Activated naive CD4-positive, alpha-beta T cell treated with anti-CD3 and anti-CD28 coated beads, Interleukin-2, amount 50 U/mL, for 72 hours (primary cell): Measurements from ENCODE around the gene TSKU. TPM values are rescaled to one million over a fixed set of nuclear protein-coding genes. Genes with fewer than 3 reads are reported as not detected.

ENCODE experiments used
- ATAC-seq, 2 donors: fragments of 150-1000 bp; cut with Tn5 transposase; 2 replicates each; pipeline ENCODE4 v1.10.0; 2021; ENCODE audit warnings: mild to moderate bottlenecking in 2 of 2, moderate library complexity in 2 of 2
- DNase-seq, 2 donors: peaks; one replicate each; pipeline ENCODE4 v3.0.0; 2021 to 2022; ENCODE audit warnings: low spot score in 2 of 2
- H3K27ac Mint-ChIP-seq, 2 donors: one replicate each; pipeline ENCODE4 v1.8.0; 2022; ENCODE audit warnings: mild to moderate bottlenecking in 2 of 2, mixed read lengths in 2 of 2
- H3K36me3 Mint-ChIP-seq, 2 donors: one replicate each; pipeline ENCODE4 v1.8.0; 2022; ENCODE audit warnings: mixed read lengths in 2 of 2
- H3K9me3 Mint-ChIP-seq, 2 donors: one replicate each; pipeline ENCODE4 v1.8.0; 2022; ENCODE audit warnings: mixed read lengths in 2 of 2
- total RNA-seq, 2 donors: library from RNA; stranded (reverse); gene quantifications; one replicate each; pipeline ENCODE4 v1.2.3, GENCODE V29; 2022

Gene TSKU
- total RNA-seq, 2 donors from 2014 or later: 17.3 TPM; not detected in 1

DNA sequence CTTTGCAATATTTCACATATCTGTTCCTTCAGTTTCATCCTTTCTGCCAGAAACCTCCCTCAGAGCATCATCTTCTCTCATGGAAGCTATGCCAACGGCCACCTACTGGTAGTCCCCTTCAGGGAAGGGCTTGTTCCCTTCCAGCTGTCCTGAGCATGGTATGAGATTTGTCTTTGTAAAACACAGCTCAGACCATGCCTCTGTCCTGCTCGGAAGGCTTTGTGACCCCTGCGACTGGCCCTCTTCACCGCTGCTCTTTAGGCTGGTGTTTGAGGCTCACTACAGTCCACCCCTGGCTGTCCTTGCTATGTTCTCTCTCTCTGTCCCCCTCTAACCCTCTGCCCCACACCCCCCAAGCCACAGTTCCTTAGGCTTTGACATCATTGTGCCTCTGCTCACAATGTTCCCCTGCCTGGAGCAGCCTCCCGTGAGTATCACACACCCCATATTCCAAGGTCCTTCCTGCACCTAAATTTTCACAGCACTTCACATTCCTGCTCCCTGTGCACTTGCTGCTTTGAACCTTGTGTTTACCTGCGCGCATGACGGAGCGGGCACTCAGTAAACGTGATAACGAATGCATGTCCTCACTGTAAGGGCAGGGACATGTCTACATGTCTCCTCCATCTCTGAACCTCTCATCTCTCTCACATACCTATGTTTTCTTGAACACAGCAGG is 53.6 kb downstream of the TSKU start:
- no peaks in the 10 kb centered on the region for H3K9me3 Mint-ChIP-seq
- no peaks in the 10 kb centered on the region for H3K36me3 Mint-ChIP-seq
- DNase-seq (no peak), ATAC-seq (no peak)
- H3K27ac Mint-ChIP-seq: no peak overlapping the region

DNA sequence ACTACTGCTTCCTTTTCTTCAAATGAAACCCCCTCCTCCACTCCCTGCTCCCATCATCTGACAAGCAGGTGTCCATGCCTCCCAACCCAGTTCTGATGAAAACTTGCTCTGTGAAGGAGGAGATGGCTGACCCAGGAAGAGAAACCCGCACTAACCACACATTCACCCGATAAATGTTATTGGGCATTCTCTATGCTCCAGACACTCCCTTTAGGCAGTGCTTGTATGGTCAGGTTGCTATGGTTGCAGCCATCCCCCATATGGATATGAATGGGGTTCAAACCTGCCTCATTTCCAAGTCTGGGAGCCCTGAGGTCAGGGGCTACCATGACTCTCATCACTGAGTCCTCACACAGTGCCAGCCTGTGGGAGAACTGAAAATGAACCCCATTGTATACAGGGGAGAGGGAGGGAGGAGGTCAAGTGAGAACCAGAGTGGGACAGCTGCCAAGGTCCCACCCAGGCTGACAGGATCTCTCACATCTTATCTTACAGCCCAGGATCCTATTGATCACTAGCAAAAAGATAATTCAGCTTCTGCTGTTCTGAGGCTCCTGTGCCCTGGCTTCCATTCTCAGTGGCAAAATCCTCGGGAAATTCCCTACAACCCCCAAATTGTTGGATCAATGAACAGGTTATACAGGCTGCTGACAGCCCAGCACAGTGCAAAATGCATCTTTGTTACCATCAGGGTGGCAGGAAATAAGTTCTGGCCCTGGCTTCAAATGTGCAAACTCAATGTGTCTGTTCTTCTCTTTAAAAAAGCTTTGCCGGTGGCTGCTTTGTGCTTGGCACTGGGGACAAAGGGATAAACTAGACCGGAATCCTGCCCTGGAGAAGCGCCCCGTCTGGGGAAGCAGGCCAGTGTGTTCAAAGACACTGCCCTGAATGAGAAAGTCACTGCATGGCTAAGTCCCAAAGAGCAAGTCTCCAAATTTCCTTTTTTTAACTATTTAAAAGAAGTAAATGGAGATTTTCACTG is 54.8 kb downstream of the TSKU start:
- no peaks in the 10 kb centered on the region for H3K36me3 Mint-ChIP-seq
- no peak for ATAC-seq
- no peak for DNase-seq
- H3K9me3 Mint-ChIP-seq: no peaks in the 10 kb centered on the region
- no peak overlapping the region for H3K27ac Mint-ChIP-seq

DNA sequence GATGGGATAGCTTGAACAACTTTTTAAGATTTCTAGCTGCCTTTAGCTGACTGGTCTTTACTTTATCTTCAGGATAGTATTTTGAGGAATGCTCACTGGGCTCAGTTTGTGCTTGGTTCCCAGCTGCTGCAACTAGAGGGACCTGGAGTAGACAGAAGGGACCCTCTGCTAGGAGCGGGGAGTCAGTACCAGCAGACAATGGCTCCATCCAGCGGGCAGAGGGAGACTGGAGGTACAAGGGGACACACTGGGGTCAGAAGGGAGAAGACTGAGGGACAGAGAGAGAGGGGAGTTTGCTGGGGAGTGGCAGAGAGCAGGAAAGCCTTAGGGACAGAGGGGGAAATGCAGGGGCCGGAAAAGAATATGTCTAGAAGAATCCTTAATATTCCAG is 55.5 kb downstream of the TSKU start:
- Mint-ChIP-seq H3K36me3 (no peaks in the 10 kb centered on the region), H3K27ac (no peak overlapping the region), H3K9me3 (no peaks in the 10 kb centered on the region)
- no peak for DNase-seq
- ATAC-seq: no peak

DNA sequence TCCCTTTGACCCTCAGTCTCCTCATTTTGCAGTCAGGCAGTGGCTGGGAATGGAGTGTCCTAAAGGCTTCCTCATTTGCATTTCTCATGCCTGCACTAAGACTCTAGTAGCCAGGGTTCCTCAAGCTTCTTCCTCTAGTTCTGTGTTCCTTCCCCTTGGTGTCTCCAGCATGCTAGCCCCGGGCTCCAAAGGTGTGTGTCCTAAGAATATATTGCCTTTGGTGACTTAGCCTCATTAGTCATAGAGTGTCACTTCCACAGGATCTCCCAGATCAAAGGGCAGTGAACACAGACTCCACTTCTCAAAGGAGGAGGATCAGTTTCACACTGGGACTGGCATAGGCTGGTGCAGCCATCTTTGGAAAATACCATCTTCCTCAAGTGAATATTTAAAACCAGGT is 56.2 kb downstream of the TSKU start:
- peaks cover 2% of the 10 kb centered on the region in 2 donors for H3K9me3 Mint-ChIP-seq
- peaks cover 0 to 2% of the 10 kb centered on the region in 2 donors for H3K36me3 Mint-ChIP-seq
- ATAC-seq (no peak), DNase-seq (no peak)
- no peak overlapping the region for H3K27ac Mint-ChIP-seq

DNA sequence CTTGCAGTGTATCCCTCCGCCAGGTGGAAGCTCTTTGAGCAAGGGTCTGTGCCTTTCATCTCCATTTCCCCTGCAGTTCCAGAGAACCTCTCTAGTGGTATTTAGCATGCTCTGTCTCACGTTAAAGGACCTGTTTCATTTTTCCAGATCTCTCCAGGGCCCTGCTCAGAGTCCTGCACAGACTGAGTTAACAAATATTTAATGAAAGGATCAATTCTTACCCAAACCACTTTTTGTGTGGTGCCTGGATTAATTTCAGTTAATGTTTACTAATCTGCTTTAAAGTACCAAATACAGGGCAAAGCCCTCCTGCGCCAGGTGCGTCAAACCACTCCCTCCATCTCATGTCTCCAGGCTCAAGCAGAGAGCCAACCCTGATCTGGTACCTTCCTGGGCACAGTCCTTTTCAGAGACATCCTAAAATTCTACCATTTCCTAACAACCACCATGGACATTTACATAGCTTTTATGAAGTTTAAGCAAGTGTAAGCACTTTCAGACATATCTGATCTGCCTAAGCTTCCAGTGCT is 58.8 kb downstream of the TSKU start:
- Mint-ChIP-seq H3K27ac (no peak overlapping the region), H3K9me3 (peaks cover 4 to 6% of the 10 kb centered on the region in 2 donors), H3K36me3 (peaks cover 0 to 4% of the 10 kb centered on the region in 2 donors)
- no peak for ATAC-seq
- no peak for DNase-seq

DNA sequence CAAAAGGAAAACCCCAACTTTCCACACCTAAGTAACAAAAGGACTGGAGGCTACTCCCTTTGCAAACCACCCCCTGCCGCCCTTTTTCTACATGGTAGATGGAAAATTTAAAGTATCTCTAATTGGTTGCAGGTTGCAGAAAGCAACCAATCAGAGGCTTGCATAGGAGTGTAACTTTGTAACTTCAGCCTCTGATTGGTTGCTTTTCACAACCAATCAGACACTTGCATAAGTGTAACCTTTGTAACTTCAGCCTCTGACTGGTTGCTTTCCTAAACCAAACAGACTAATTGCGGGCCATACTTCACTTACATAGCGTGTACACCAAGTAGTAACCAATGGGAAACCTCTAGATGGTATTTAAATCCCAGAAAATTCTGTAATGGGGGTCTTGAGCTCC is 60.8 kb downstream of the TSKU start:
- Mint-ChIP-seq H3K27ac (no peak overlapping the region), H3K9me3 (peaks cover 4 to 6% of the 10 kb centered on the region in 2 donors), H3K36me3 (peaks cover 0 to 4% of the 10 kb centered on the region in 2 donors)
- DNase-seq (no peak), ATAC-seq (no peak)

DNA sequence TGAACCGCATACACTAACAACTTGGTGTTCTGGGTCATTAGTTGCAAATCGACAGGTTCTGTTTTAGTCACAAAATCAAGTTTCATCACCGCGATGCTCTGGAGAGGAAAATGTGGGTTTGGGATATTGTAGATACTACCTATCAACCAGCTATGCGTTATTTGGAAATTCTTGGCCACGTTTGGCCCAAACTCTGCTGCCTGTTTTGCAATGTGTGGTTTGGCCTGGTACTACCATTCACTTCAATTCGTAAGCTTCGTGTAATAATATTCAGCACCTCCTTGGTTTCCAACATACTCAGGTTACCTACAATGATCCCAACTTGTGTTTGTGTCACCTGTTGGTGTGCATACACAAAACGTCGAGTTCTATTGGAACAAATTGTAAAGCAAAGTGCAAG is 61.4 kb downstream of the TSKU start:
- peaks cover 4 to 6% of the 10 kb centered on the region in 2 donors for H3K9me3 Mint-ChIP-seq
- no peak for ATAC-seq
- no peak overlapping the region for H3K27ac Mint-ChIP-seq
- no peak for DNase-seq
- peaks cover 0 to 4% of the 10 kb centered on the region in 2 donors for H3K36me3 Mint-ChIP-seq

DNA sequence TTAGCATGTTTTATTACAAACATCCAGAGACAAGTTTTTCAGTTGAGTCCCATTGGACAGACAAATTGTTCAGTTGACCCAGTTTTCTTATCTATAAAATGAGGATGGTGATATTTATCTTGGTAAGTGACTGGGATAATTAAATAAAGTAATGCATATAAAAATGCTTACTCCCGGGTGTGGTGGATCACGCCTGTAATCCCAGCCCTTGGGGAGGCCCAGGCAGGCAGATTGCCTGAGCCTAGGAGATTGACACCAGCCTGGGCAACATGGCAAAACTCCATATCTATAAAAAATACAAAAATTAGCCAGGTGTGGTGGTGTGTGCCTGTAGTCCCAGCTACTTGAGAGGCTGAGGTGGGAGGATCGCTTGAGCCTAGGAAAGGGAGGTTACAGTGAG is 61.9 kb downstream of the TSKU start:
- H3K27ac Mint-ChIP-seq: no peak overlapping the region
- peaks cover 0 to 4% of the 10 kb centered on the region in 2 donors for H3K36me3 Mint-ChIP-seq
- no peak for ATAC-seq
- H3K9me3 Mint-ChIP-seq: peaks cover 4 to 6% of the 10 kb centered on the region in 2 donors
- no peak for DNase-seq

DNA sequence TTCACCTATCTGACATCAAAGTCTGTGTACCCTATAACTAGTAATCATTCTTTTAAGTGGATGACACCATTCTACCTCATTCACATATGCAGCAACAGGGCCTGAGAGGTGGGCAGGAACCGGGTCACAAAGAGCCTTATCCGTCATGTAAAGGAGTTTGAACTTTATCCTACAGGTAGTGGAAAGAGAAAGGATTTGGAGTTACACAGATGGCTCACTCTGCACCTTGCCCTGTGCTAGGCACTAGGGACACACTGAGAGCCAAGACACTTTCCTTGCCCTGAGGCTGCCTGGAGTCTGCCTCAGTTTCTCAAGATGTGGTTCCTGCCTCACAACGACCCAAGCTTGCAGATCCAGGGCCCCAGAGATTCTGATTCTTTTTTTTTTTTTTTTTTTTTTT is 63.3 kb downstream of the TSKU start:
- Mint-ChIP-seq H3K36me3 (peaks cover 0 to 4% of the 10 kb centered on the region in 2 donors), H3K9me3 (peaks cover 4 to 6% of the 10 kb centered on the region in 2 donors), H3K27ac (no peak overlapping the region)
- DNase-seq (no peak), ATAC-seq (no peak)

Other genes with a start within 250 kb of the TSKU start
- gene LRRC32, start 112.6 kb upstream of the TSKU start, total RNA-seq: under 1 TPM; 0.30 to 0.43 TPM
- gene ACER3, start 77.6 kb downstream of the TSKU start, total RNA-seq: 10 to 100 TPM; 10.8 to 24.3 TPM